HepG2 (cell line): ENCODE data around the gene SIAH1. TPM values are rescaled to one million over a fixed set of nuclear protein-coding genes. Genes with fewer than 3 reads are reported as not detected.

Experiments used
- ATAC-seq: fragments of 200-7000 bp; cut with Tn5 transposase; 3 replicates; pipeline ENCODE4 v1.9.1; 2020; ENCODE audit warnings: mild to moderate bottlenecking, moderate library complexity
- BruUV-seq: library from RNA; stranded (reverse); fragments of 400-500 nt; replicated peaks from 2 replicates; lab custom pipeline; 2021; lab: Mats Ljungman, UMichigan
- CTCF ChIA-PET: fragments of 300-600 bp; formaldehyde crosslinking; extraction: SDS; loops from one replicate; lab custom pipeline; 2021; ENCODE audit warnings: low total read pairs, inconsistent platforms, low intra/inter-chr PET ratio; lab: Yijun Ruan, JAX
- POLR2A ChIA-PET: fragments of 350-600 bp; sonication (Branson Sonifier 250); formaldehyde crosslinking; loops from one replicate; lab custom pipeline; 2020; ENCODE audit warnings: antibody characterized with exemption, inconsistent platforms; lab: Yijun Ruan, JAX
- DNase-seq: peaks from one replicate; pipeline ENCODE4 v3.0.0-alpha.2; 2015; ENCODE audit warnings: low spot score
- FAIRE-seq: peaks from 3 replicates; lab custom pipeline; 2011; peaks lifted over from hg19 to GRCh38; lab: Jason Lieb, UNC
- H2AFZ ChIP-seq: one replicate; pipeline ENCODE4 v1.6.1; 2011; ENCODE audit warnings: low read length, inconsistent platforms
- H3K27ac ChIP-seq: fragments of 300-600 bp; 3 replicates; pipeline ENCODE4 v1.8.0; 2011; ENCODE audit warnings: mixed run types, mild to moderate bottlenecking, mixed read lengths, low read length, inconsistent platforms; ENCODE audit not compliant: insufficient read depth; ENCODE audit errors: extremely low read length
- H3K27me3 ChIP-seq, 2 experiments: fragments of 200-600 bp in 1 of 2; 2 replicates in 1 of 2; 3 replicates in 1 of 2; pipeline versions ENCODE4 v1.6.0 to v1.8.0; 2011; ENCODE audit warnings: low read length in 2 of 2, mild to moderate bottlenecking in 2 of 2, moderate library complexity in 2 of 2, inconsistent platforms in 1 of 2; ENCODE audit not compliant: insufficient read depth in 2 of 2, control insufficient read depth in 1 of 2
- H3K36me3 ChIP-seq, 2 experiments: fragments of 200-600 bp in 1 of 2; replicated peaks in 1 of 2; 2 replicates in 1 of 2; 3 replicates in 1 of 2; pipeline versions ENCODE4 v1.5.1 to v1.8.0; 2011; ENCODE audit warnings: low read length in 2 of 2, inconsistent platforms in 1 of 2; ENCODE audit not compliant: insufficient read depth in 2 of 2, control insufficient read depth in 1 of 2
- H3K4me1 ChIP-seq: 2 replicates; pipeline ENCODE4 v1.5.1; 2012; ENCODE audit warnings: low read length, inconsistent platforms; ENCODE audit not compliant: insufficient read depth
- H3K4me2 ChIP-seq: 2 replicates; pipeline ENCODE4 v1.6.0; 2011; ENCODE audit warnings: low read depth, low read length, inconsistent platforms
- H3K4me3 ChIP-seq, 3 experiments: fragments of 200-600 bp in 1 of 3; sonication (generic), shearing (Covaris generic) in 1 of 3; replicated peaks in 1 of 3; 2 replicates each; pipeline ENCODE4 v1.5.1; 2011 to 2016; ENCODE audit warnings: low read length in 3 of 3, inconsistent platforms in 2 of 3, low read depth in 2 of 3, mild to moderate bottlenecking in 2 of 3, control low read depth in 1 of 3, mixed read lengths in 1 of 3; ENCODE audit not compliant: insufficient read depth in 1 of 3
- H3K79me2 ChIP-seq: one replicate; pipeline ENCODE4 v1.6.1; 2011; ENCODE audit warnings: low read length, inconsistent platforms; ENCODE audit not compliant: insufficient read depth
- H3K9ac ChIP-seq: 2 replicates; pipeline ENCODE4 v1.6.0; 2011; ENCODE audit warnings: mild to moderate bottlenecking, low read depth, low read length, inconsistent platforms; ENCODE audit not compliant: insufficient read depth
- H3K9me3 ChIP-seq: 2 replicates; pipeline ENCODE4 v1.5.1; 2012; ENCODE audit warnings: mild to moderate bottlenecking, low read length
- H4K20me1 ChIP-seq: 2 replicates; pipeline ENCODE4 v1.6.0; 2011; ENCODE audit warnings: inconsistent platforms, mild to moderate bottlenecking, low read length, moderate library complexity; ENCODE audit not compliant: insufficient read depth
- CBX5 ChIP-seq: sonication (generic); formaldehyde crosslinking; IDR thresholded peaks from 2 replicates; pipeline ENCODE4 v1.4.0; 2020; ENCODE audit warnings: missing genetic modification reagents, borderline replicate concordance
- PAWR ChIP-seq: sonication (generic); formaldehyde crosslinking; IDR thresholded peaks from 2 replicates; pipeline ENCODE4 v1.4.0; 2020; ENCODE audit warnings: missing genetic modification reagents, mild to moderate bottlenecking, borderline replicate concordance
- PHF21A ChIP-seq: sonication (generic); formaldehyde crosslinking; IDR thresholded peaks from 2 replicates; pipeline ENCODE4 v1.5.0; 2020; ENCODE audit warnings: mild to moderate bottlenecking, missing genetic modification reagents
- STAG1 ChIP-seq: sonication (generic); formaldehyde crosslinking; IDR thresholded peaks from 2 replicates; pipeline ENCODE4 v1.4.0; 2020; ENCODE audit warnings: missing genetic modification reagents
- TCF7 ChIP-seq: sonication (generic); IDR thresholded peaks from 2 replicates; pipeline ENCODE4 v1.6.1; 2016; ENCODE audit warnings: antibody characterized with exemption, low read depth
- XBP1 ChIP-seq: sonication (generic); formaldehyde crosslinking; IDR thresholded peaks from 2 replicates; pipeline ENCODE4 v1.5.0; 2020; ENCODE audit warnings: missing genetic modification reagents
- ZBTB7B ChIP-seq: sonication (generic); formaldehyde crosslinking; IDR thresholded peaks from 2 replicates; pipeline ENCODE4 v1.4.0; 2020; ENCODE audit warnings: missing genetic modification reagents
- ZNF431 ChIP-seq: sonication (generic); formaldehyde crosslinking; IDR thresholded peaks from 2 replicates; pipeline ENCODE4 v1.9.0; 2022; ENCODE audit warnings: missing genetic modification reagents, low read depth, mild to moderate bottlenecking, borderline replicate concordance
- ZNF569 ChIP-seq: sonication (generic); formaldehyde crosslinking; IDR thresholded peaks from 2 replicates; pipeline ENCODE4 v1.5.0; 2020; ENCODE audit warnings: mild to moderate bottlenecking, missing genetic modification reagents, moderate library complexity, borderline replicate concordance
- WGBS: methylation state at CpG from one replicate; pipeline ENCODE4 v1.1.6; 2017; ENCODE audit warnings: low lambda C conversion rate; 5-methylcytosine and 5-hydroxymethylcytosine counted together
- in situ Hi-C: cut with HindIII; loops from 2 replicates; pipeline ENCODE4 v1.10.0; 2017; ENCODE audit warnings: low pct_unique_long_range_greater_than_20kb; ENCODE audit not compliant: extremely low pct_ligation_motif_present
- intact Hi-C: fragments of 100-400 bp; cut with micrococcal nuclease; formaldehyde crosslinking; loops from one replicate; pipeline ENCODE4 v1.10.0; 2022; ENCODE audit not compliant: unreplicated experiment
- polyA plus RNA-seq, 8 experiments: library from polyadenylated mRNA; depleted of rRNA in 3 of 8; stranded (reverse) in 7 of 8; unstranded in 1 of 8; fragments of >200 nt; fragmentation: Illumina TruSeq in 4 of 8; extraction: Trizol in 4 of 8; gene quantifications; 2 replicates each; pipeline versions ENCODE4 v1.2.1 to v1.2.3, GENCODE V29; 2011 to 2016; ENCODE audit warnings: low read depth in 4 of 8, missing spikeins in 1 of 8, mixed read lengths in 1 of 8; ENCODE audit not compliant: insufficient read depth in 1 of 8
- total RNA-seq, 5 experiments: library from RNA; depleted of rRNA; stranded (reverse); fragments of >200 nt; fragmentation: Illumina TruSeq; extraction: Trizol; gene quantifications; 2 replicates each; pipeline ENCODE4 v1.2.3, GENCODE V29; 2016; ENCODE audit warnings: low read depth in 1 of 5
- TF ChIP-seq, protein P1 (sequence below): sonication (generic); formaldehyde crosslinking; IDR thresholded peaks from 2 replicates; pipeline ENCODE4 v1.8.1; 2022; ENCODE audit warnings: mild to moderate bottlenecking, missing genetic modification reagents
- TF ChIP-seq, protein P2 (sequence below), 2 experiments: fragments of 450-650 bp in 1 of 2; sonication (generic) in 1 of 2; formaldehyde crosslinking; IDR thresholded peaks; 2 replicates each; pipeline versions ENCODE4 v1.5.0 to v1.8.0; 2020 to 2022; ENCODE audit warnings: mild to moderate bottlenecking in 1 of 2, missing genetic modification reagents in 1 of 2
- TF ChIP-seq, protein P3 (sequence below): sonication (generic); formaldehyde crosslinking; conservative IDR thresholded peaks from 2 replicates; pipeline ENCODE4 v1.8.0; 2022; ENCODE audit warnings: missing genetic modification reagents

The SIAH1 gene
- total and polyA plus RNA-seq, 2 of the 13 experiments (the other 11 are each of a cell fraction or from before 2014, with no cell fraction given) = 16.0 to 28.6 TPM

DNA sequence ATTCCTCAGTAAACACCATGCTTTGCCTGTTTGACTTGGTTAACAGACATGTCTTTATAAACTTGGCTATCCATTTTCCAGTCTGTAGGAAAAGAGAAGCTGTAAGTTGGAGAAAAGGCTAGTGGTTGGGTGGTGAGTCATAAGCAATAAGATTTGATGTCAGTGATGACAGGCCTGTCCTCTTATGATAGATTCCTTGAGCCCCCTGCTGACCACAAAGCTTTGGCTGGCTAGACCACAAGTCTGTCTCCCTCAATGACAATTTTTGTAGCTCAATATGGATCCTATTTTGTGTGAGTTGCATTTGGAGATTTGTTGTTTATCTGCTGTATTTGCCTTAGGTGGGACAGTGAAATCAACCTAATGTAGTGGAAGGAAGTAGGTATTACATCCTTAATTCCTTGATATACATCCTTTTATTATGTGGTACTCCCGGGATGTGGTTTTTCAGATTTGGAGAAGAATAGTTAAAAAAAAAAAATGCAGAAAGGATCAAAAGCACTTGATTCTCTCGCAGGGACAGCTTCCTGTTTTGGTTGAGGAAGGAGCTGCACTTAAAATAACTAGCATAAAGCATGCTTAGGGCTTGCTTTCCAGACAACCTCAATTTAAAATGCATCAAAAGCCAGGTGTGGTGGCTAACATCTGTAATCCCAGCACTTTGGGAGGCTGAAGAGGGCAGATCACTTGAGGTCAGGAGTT lies 67.4 kb downstream of the SIAH1 start:
- BruUV-seq = no TSS peak
- Histone ChIP-seq H3K27me3 (no peaks in the 10 kb centered on the region), H3K4me3 (no peak overlapping the region), H3K4me1 (no peaks in the 10 kb centered on the region), H4K20me1 (no peaks in the 10 kb centered on the region), H3K79me2 (no peaks in the 10 kb centered on the region), H3K36me3 (peaks cover 3 to 21% of the 10 kb centered on the region in 2 experiments; a peak in 4 of 5 replicates), H2AFZ (no peak overlapping the region), H3K27ac (no peak overlapping the region), H3K9ac (no peak overlapping the region), H3K4me2 (no peak overlapping the region), H3K9me3 (no peaks in the 10 kb centered on the region)
- TF ChIP-seq PAWR (CRISPR knock-in tag) (no peak), STAG1 (CRISPR knock-in tag) (0 out of 2 replicates have a peak, but pooled peaks have one; percentile 4), ZNF431 (CRISPR knock-in tag) (no peak)
- intact Hi-C loops (no loop called here), in situ Hi-C loops (no loop called here)
- POLR2A ChIA-PET = no interaction called here
- DNase-seq (no peak), ATAC-seq (no peak), FAIRE-seq (no peak)
- CTCF ChIA-PET = no interaction called here
- WGBS = 97% methylated on average over 2 of the region's 2 CpGs

DNA sequence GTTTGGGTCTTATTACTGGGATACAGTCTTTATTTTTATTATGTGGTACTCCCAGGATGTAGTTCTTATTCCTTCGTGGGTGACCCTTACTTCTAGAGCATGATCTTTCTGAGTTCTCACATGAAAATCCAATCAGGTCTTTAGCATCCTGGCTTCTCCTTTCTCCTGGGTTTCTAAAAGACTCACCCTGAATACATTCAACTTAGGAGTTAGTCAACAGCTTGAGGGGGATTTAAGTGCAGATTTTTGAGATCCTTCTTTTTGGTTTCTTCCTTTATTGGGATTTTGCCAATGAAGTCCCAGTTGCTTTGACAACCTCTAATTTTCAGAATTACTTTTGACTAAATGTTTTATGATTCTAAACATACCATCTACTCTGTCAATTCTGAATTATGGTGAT lies 68.2 kb downstream of the SIAH1 start:
- Histone ChIP-seq H2AFZ (no peak overlapping the region), H3K4me3 (no peak overlapping the region), H3K4me2 (no peak overlapping the region), H3K9ac (no peak overlapping the region), H3K4me1 (no peaks in the 10 kb centered on the region), H3K27ac (no peak overlapping the region), H3K27me3 (no peaks in the 10 kb centered on the region), H3K36me3 (peaks cover 4 to 25% of the 10 kb centered on the region in 2 experiments; a peak in 4 of 5 replicates), H3K79me2 (no peaks in the 10 kb centered on the region), H4K20me1 (no peaks in the 10 kb centered on the region), H3K9me3 (no peaks in the 10 kb centered on the region)
- FAIRE-seq (no peak), DNase-seq (no peak), ATAC-seq (no peak)
- BruUV-seq = no TSS peak
- ChIA-PET POLR2A (no interaction called here), CTCF (no interaction called here)
- intact Hi-C loops = no loop called here
- 97% methylated on average over 1 of the region's 1 CpG for WGBS
- in situ Hi-C loops = no loop called here
- TF ChIP-seq TCF7 (no peak), PHF21A (CRISPR knock-in tag) (no peak), ZBTB7B (CRISPR knock-in tag) (no peak), CBX5 (no peak), ZNF569 (no peak), XBP1 (no peak)
- TF ChIP-seq, protein P1, sequence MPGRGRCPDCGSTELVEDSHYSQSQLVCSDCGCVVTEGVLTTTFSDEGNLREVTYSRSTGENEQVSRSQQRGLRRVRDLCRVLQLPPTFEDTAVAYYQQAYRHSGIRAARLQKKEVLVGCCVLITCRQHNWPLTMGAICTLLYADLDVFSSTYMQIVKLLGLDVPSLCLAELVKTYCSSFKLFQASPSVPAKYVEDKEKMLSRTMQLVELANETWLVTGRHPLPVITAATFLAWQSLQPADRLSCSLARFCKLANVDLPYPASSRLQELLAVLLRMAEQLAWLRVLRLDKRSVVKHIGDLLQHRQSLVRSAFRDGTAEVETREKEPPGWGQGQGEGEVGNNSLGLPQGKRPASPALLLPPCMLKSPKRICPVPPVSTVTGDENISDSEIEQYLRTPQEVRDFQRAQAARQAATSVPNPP (CRISPR knock-in tag) = no peak
- TF ChIP-seq, protein P2, sequence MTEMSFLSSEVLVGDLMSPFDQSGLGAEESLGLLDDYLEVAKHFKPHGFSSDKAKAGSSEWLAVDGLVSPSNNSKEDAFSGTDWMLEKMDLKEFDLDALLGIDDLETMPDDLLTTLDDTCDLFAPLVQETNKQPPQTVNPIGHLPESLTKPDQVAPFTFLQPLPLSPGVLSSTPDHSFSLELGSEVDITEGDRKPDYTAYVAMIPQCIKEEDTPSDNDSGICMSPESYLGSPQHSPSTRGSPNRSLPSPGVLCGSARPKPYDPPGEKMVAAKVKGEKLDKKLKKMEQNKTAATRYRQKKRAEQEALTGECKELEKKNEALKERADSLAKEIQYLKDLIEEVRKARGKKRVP (CRISPR knock-in tag; IDR thresholded peaks at IDR 0.05) = no peak
- TF ChIP-seq, protein P3, sequence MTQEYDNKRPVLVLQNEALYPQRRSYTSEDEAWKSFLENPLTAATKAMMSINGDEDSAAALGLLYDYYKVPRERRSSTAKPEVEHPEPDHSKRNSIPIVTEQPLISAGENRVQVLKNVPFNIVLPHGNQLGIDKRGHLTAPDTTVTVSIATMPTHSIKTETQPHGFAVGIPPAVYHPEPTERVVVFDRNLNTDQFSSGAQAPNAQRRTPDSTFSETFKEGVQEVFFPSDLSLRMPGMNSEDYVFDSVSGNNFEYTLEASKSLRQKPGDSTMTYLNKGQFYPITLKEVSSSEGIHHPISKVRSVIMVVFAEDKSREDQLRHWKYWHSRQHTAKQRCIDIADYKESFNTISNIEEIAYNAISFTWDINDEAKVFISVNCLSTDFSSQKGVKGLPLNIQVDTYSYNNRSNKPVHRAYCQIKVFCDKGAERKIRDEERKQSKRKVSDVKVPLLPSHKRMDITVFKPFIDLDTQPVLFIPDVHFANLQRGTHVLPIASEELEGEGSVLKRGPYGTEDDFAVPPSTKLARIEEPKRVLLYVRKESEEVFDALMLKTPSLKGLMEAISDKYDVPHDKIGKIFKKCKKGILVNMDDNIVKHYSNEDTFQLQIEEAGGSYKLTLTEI = no peak
